Measurements from ENCODE around the gene TRIM45.

Gene TRIM45

GRCh38 chr1:117118137-117118536 lies 3.4 kb downstream of the TRIM45 start:
- H2AFZ ChIP-seq (ENCODE audit: low read depth, low read length), result no peak overlapping the region
- H3K27ac ChIP-seq (ENCODE audit: low read length), result no peak overlapping the region
- H3K4me2 ChIP-seq (ENCODE audit: low read length), result no peak overlapping the region
- peaks cover 2% of the 10 kb centered on the region; the same call in 1 of the 2 replicates for H3K27me3 ChIP-seq (ENCODE audit: low read depth, low read length)
- H3K79me2 ChIP-seq (ENCODE audit: low read length), result no peaks in the 10 kb centered on the region
- no peak overlapping the region for H3K4me3 ChIP-seq (ENCODE audit: low read length)
- no peaks in the 10 kb centered on the region for H3K36me3 ChIP-seq (replicated peaks; ENCODE audit: low read depth, low read length)
- TF ChIP-seq EZH2phosphoT487 (IDR thresholded peaks at IDR 0.05; ENCODE audit: low read depth) (no peak), CTCF (IDR thresholded peaks at IDR 0.05; ENCODE audit: low read depth, low read length) (no peak)
- H3K9me3 ChIP-seq (ENCODE audit: insufficient read depth, low read length), result no peaks in the 10 kb centered on the region
- H3K4me1 ChIP-seq (ENCODE audit: low read length), result peaks cover 4% of the 10 kb centered on the region; the same call in 1 of the 2 replicates
- H4K20me1 ChIP-seq (ENCODE audit: insufficient read depth, low read length), result no peaks in the 10 kb centered on the region
- no peak overlapping the region for H3K9ac ChIP-seq (ENCODE audit: low read length)

GRCh38 chr1:117117697-117118096 lies 3.9 kb downstream of the TRIM45 start:
- Histone ChIP-seq H3K79me2 (ENCODE audit: low read length) (no peaks in the 10 kb centered on the region), H3K4me3 (ENCODE audit: low read length) (no peak overlapping the region), H3K9ac (ENCODE audit: low read length) (no peak overlapping the region), H3K4me1 (ENCODE audit: low read length) (peaks cover 4% of the 10 kb centered on the region; the same call in 1 of the 2 replicates), H3K9me3 (ENCODE audit: insufficient read depth, low read length) (no peaks in the 10 kb centered on the region), H3K4me2 (ENCODE audit: low read length) (no peak overlapping the region), H3K36me3 (replicated peaks; ENCODE audit: low read depth, low read length) (no peaks in the 10 kb centered on the region), H4K20me1 (ENCODE audit: insufficient read depth, low read length) (no peaks in the 10 kb centered on the region), H3K27me3 (ENCODE audit: low read depth, low read length) (no peaks in the 10 kb centered on the region), H2AFZ (ENCODE audit: low read depth, low read length) (no peak overlapping the region), H3K27ac (ENCODE audit: low read length) (no peak overlapping the region)
- TF ChIP-seq CTCF (IDR thresholded peaks at IDR 0.05; ENCODE audit: low read depth, low read length) (no peak), EZH2phosphoT487 (IDR thresholded peaks at IDR 0.05; ENCODE audit: low read depth) (no peak)

- Histone ChIP-seq H3K79me2 (ENCODE audit: low read length) (no peaks in the 10 kb centered on the region), H3K27me3 (ENCODE audit: low read depth, low read length) (no peaks in the 10 kb centered on the region), H3K36me3 (replicated peaks; ENCODE audit: low read depth, low read length) (no peaks in the 10 kb centered on the region), H3K9me3 (ENCODE audit: insufficient read depth, low read length) (no peaks in the 10 kb centered on the region), H4K20me1 (ENCODE audit: insufficient read depth, low read length) (no peaks in the 10 kb centered on the region), H3K4me2 (ENCODE audit: low read length) (no peak overlapping the region), H3K4me3 (ENCODE audit: low read length) (no peak overlapping the region), H2AFZ (ENCODE audit: low read depth, low read length) (no peak overlapping the region), H3K27ac (ENCODE audit: low read length) (no peak overlapping the region), H3K9ac (ENCODE audit: low read length) (no peak overlapping the region), H3K4me1 (ENCODE audit: low read length) (peaks cover 4% of the 10 kb centered on the region; the same call in 1 of the 2 replicates)
- TF ChIP-seq EZH2phosphoT487 (IDR thresholded peaks at IDR 0.05; ENCODE audit: low read depth) (no peak), CTCF (IDR thresholded peaks at IDR 0.05; ENCODE audit: low read depth, low read length) (no peak)
These were observed 4.8 kb downstream of the TRIM45 start for GRCh38 chr1:117116784-117117130.

- no peaks in the 10 kb centered on the region for H3K27me3 ChIP-seq (ENCODE audit: low read depth, low read length)
- H3K79me2 ChIP-seq (ENCODE audit: low read length), result no peaks in the 10 kb centered on the region
- no peaks in the 10 kb centered on the region for H3K9me3 ChIP-seq (ENCODE audit: insufficient read depth, low read length)
- no peak overlapping the region for H2AFZ ChIP-seq (ENCODE audit: low read depth, low read length)
- no peak overlapping the region for H3K9ac ChIP-seq (ENCODE audit: low read length)
- no peaks in the 10 kb centered on the region for H3K36me3 ChIP-seq (replicated peaks; ENCODE audit: low read depth, low read length)
- no peaks in the 10 kb centered on the region for H4K20me1 ChIP-seq (ENCODE audit: insufficient read depth, low read length)
- H3K4me2 ChIP-seq (ENCODE audit: low read length), result no peak overlapping the region
- peaks cover 4% of the 10 kb centered on the region; the same call in 1 of the 2 replicates for H3K4me1 ChIP-seq (ENCODE audit: low read length)
- H3K4me3 ChIP-seq (ENCODE audit: low read length), result no peak overlapping the region
- TF ChIP-seq CTCF (IDR thresholded peaks at IDR 0.05; ENCODE audit: low read depth, low read length) (no peak), EZH2phosphoT487 (IDR thresholded peaks at IDR 0.05; ENCODE audit: low read depth) (no peak)
- H3K27ac ChIP-seq (ENCODE audit: low read length), result no peak overlapping the region
These were observed 5.3 kb downstream of the TRIM45 start for GRCh38 chr1:117116090-117116783.

Data from OCI-LY3 (cell line).